MM.1S (cell line): ENCODE results near the gene TPD52L2.

Source experiments
- DNase-seq: peaks from one replicate; pipeline ENCODE4 v3.0.0-alpha.2; 2015
- H2AFZ ChIP-seq: fragments of 300-600 bp; sonication (generic); 2 replicates; pipeline ENCODE4 v1.6.0; 2016; ENCODE audit warnings: antibody characterized with exemption, low read length
- H3F3A ChIP-seq: fragments of 300-600 bp; sonication (generic); 2 replicates; pipeline ENCODE4 v1.6.1; 2016; ENCODE audit warnings: mild to moderate bottlenecking, antibody characterized with exemption, low read length, moderate library complexity, mixed read lengths; ENCODE audit not compliant: insufficient read depth
- H3K27ac ChIP-seq: fragments of 300-600 bp; sonication (generic); 2 replicates; pipeline ENCODE4 v1.5.1; 2016; ENCODE audit warnings: mild to moderate bottlenecking, low read length
- H3K27me3 ChIP-seq: fragments of 300-600 bp; sonication (generic); replicated peaks from 2 replicates; pipeline ENCODE4 v1.6.0; 2016; ENCODE audit warnings: low read length; ENCODE audit not compliant: insufficient read depth
- H3K36me3 ChIP-seq: fragments of 300-600 bp; sonication (generic); replicated peaks from 2 replicates; pipeline ENCODE4 v1.6.1; 2016; ENCODE audit warnings: mild to moderate bottlenecking, low read length, mixed read lengths; ENCODE audit not compliant: insufficient read depth
- H3K4me1 ChIP-seq: fragments of 300-600 bp; sonication (generic); 2 replicates; pipeline ENCODE4 v1.6.1; 2016; ENCODE audit warnings: low read length, mixed read lengths
- H3K4me2 ChIP-seq: fragments of 300-600 bp; sonication (generic); 2 replicates; pipeline ENCODE4 v1.6.0; 2016; ENCODE audit warnings: low read depth, low read length
- H3K4me3 ChIP-seq: fragments of 300-600 bp; sonication (generic); 2 replicates; pipeline ENCODE4 v1.5.1; 2016; ENCODE audit warnings: low read length, mixed read lengths
- H3K79me2 ChIP-seq: fragments of 300-600 bp; sonication (generic); 2 replicates; pipeline ENCODE4 v1.6.1; 2016; ENCODE audit warnings: mixed run types, low read length, mixed read lengths
- H3K9ac ChIP-seq: fragments of 300-600 bp; sonication (generic); 2 replicates; pipeline ENCODE4 v1.6.1; 2016; ENCODE audit warnings: low read length, mixed read lengths
- H3K9me2 ChIP-seq: fragments of 300-600 bp; sonication (generic); replicated peaks from 2 replicates; pipeline ENCODE4 v1.6.1; 2016; ENCODE audit warnings: mild to moderate bottlenecking, low read length, mixed read lengths; ENCODE audit not compliant: insufficient read depth
- H3K9me3 ChIP-seq: fragments of 300-600 bp; sonication (generic); replicated peaks from 2 replicates; pipeline ENCODE4 v1.6.1; 2016; ENCODE audit warnings: mild to moderate bottlenecking, low read length, mixed read lengths; ENCODE audit not compliant: insufficient read depth
- H4K20me1 ChIP-seq: fragments of 300-600 bp; sonication (generic); 2 replicates; pipeline ENCODE4 v1.6.1; 2016; ENCODE audit warnings: mild to moderate bottlenecking, low read length, moderate library complexity, mixed read lengths; ENCODE audit not compliant: insufficient read depth
- CTCF ChIP-seq: fragments of 300-600 bp; sonication (generic); IDR thresholded peaks from 2 replicates; pipeline ENCODE4 v1.5.1; 2016; ENCODE audit warnings: antibody characterized with exemption, low read length, mixed read lengths
- EZH2 ChIP-seq: fragments of 300-600 bp; sonication (generic); optimal IDR thresholded peaks from 2 replicates; pipeline ENCODE3; 2017; ENCODE audit warnings: low read depth, mild to moderate bottlenecking, antibody characterized with exemption, low read length, mixed read lengths
- EZH2phosphoT487 ChIP-seq: fragments of 300-600 bp; sonication (generic); IDR thresholded peaks from 2 replicates; pipeline ENCODE4 v1.6.1; 2018; ENCODE audit warnings: antibody characterized with exemption, low read length

Gene TPD52L2

DNA sequence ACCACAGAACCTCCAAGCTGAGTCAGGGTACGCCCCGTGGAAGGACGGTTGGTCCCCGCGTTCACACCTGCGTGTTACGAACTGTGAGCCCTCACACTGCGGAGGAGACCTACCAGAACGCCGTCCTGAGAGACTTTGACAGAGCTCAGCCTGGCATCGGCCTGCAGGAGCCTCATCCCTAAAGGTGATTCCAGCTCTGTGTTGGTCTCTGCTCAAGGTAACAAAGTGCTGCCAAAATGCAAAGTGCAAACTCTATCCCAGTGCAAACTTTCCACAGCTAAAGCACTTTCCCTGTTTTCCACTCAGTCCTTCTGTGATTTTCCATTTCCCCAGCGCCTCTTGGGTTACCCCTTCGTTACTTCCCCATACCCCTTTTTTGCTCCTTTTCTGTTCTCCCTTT is 25.4 kb upstream of the TPD52L2 start:
- peaks cover 66% of the 10 kb centered on the region for H3K27me3 ChIP-seq
- no peak overlapping the region for H2AFZ ChIP-seq
- no peaks in the 10 kb centered on the region for H4K20me1 ChIP-seq
- H3K4me1 ChIP-seq = no peaks in the 10 kb centered on the region
- H3K36me3 ChIP-seq = no peaks in the 10 kb centered on the region
- no peak for TF ChIP-seq EZH2phosphoT487
- no peak for TF ChIP-seq EZH2
- no peak for TF ChIP-seq CTCF
- H3K4me3 ChIP-seq = no peak overlapping the region
- H3K27ac ChIP-seq = no peak overlapping the region
- no peak overlapping the region for H3K4me2 ChIP-seq
- DNase-seq = no peak
- H3K79me2 ChIP-seq = no peaks in the 10 kb centered on the region
- no peaks in the 10 kb centered on the region for H3F3A ChIP-seq
- H3K9me2 ChIP-seq = no peaks in the 10 kb centered on the region
- H3K9me3 ChIP-seq = no peaks in the 10 kb centered on the region
- H3K9ac ChIP-seq = no peak overlapping the region

DNA sequence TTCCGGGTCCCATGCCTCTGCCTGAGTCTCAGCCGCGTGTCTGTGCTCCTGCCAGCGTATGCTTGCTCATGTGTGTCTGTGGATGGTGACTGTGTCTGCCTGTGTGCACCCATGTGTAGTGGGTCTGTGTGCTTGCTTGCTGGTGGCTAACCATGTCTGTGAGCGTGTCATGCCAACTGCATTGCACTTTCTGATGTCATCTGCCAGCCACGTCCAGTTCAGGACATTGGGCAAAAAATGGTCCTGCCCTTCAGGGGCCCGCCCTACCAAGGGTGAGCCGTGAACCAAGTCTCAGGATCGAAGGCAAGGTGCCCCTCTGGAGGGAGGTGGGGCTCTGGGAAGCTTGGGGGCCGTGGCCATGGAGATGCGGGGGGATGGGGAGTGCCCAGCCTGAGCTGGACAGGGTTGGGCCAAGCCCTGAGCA is 24.7 kb upstream of the TPD52L2 start:
- Histone ChIP-seq H3K36me3 (no peaks in the 10 kb centered on the region), H3K9me3 (no peaks in the 10 kb centered on the region), H3K27me3 (peaks cover 72% of the 10 kb centered on the region), H2AFZ (no peak overlapping the region), H3K27ac (no peak overlapping the region), H4K20me1 (no peaks in the 10 kb centered on the region), H3K4me1 (no peaks in the 10 kb centered on the region), H3K4me2 (no peak overlapping the region), H3K9ac (no peak overlapping the region), H3K9me2 (no peaks in the 10 kb centered on the region), H3K79me2 (no peaks in the 10 kb centered on the region), H3F3A (no peaks in the 10 kb centered on the region), H3K4me3 (no peak overlapping the region)
- no peak for DNase-seq
- TF ChIP-seq EZH2 (no peak), EZH2phosphoT487 (no peak), CTCF (no peak)

DNA sequence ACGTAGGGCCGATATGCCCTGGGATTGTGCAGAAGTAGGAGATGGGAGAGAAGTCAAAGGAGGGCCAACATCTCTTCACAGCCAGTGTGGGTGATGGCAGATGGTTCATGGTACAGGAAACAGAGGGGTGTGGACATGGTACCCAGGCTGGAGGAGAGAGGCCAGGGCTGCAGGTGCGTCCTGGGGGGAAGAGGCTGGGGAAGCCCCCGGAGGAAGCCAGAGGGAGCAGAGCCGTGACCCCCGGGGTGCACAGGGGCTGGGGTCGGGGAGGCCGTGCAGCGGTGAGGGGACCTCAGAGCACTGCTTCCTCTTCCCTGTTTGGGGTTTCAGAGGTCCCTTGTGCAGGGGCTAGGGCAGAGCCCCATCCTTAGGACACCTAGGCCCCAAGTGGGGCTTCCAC is 22.8 kb upstream of the TPD52L2 start:
- DNase-seq = no peak
- Histone ChIP-seq H3K36me3 (no peaks in the 10 kb centered on the region), H3K4me2 (no peak overlapping the region), H3K27me3 (peaks cover 79% of the 10 kb centered on the region), H3K27ac (no peak overlapping the region), H3F3A (no peaks in the 10 kb centered on the region), H3K9me3 (no peaks in the 10 kb centered on the region), H3K9me2 (no peaks in the 10 kb centered on the region), H3K4me1 (no peaks in the 10 kb centered on the region), H3K79me2 (no peaks in the 10 kb centered on the region), H2AFZ (no peak overlapping the region), H3K9ac (no peak overlapping the region), H3K4me3 (no peak overlapping the region), H4K20me1 (no peaks in the 10 kb centered on the region)
- TF ChIP-seq EZH2 (no peak), EZH2phosphoT487 (no peak), CTCF (no peak)
